NCI-H226 (cell line): ENCODE data around the gene RASA4B.

Source experiments
- DNase-seq: peaks from one replicate; pipeline ENCODE4 v3.0.0-alpha.2; 2015

RASA4B gene

GRCh38 chr7:102451371-102452054, 66.1 kb downstream of the RASA4B start:
- DNase-seq = no peak

GRCh38 chr7:102450242-102450641, 67.3 kb downstream of the RASA4B start:
- DNase-seq = no peak

- no peak for DNase-seq
Observed at GRCh38 chr7:102449136-102449535, 68.4 kb downstream of the RASA4B start.

GRCh38 chr7:102447311-102447710, 70.3 kb downstream of the RASA4B start:
- DNase-seq = no peak

GRCh38 chr7:102446387-102447156, 71.0 kb downstream of the RASA4B start:
- no peak for DNase-seq

GRCh38 chr7:102445674-102446071, 71.9 kb downstream of the RASA4B start:
- DNase-seq = no peak

- DNase-seq = no peak
Observed at GRCh38 chr7:102444961-102445673, 72.5 kb downstream of the RASA4B start.

GRCh38 chr7:102439963-102440795, 77.4 kb downstream of the RASA4B start:
- peak; percentile 55 for DNase-seq

- no peak for DNase-seq
Observed at GRCh38 chr7:102436118-102436517, 81.5 kb downstream of the RASA4B start.

GRCh38 chr7:102434039-102434486, 83.5 kb downstream of the RASA4B start:
- no peak for DNase-seq

- peak; percentile 58 for DNase-seq
Observed at GRCh38 chr7:102433219-102434038, 84.1 kb downstream of the RASA4B start, which contains the start of gene ORAI2. TSS of gene ORAI2 (plus strand) at chr7:102433575. CDS start at chr7:102438957, 5,382 bp downstream.
